H1 (cell line): Measurements from ENCODE around the gene OR1I1. TPM values are rescaled to one million over a fixed set of nuclear protein-coding genes. Genes with fewer than 3 reads are reported as not detected.

Experiments used
- CTCF ChIA-PET: fragments of 300-600 bp; sonication (Branson Sonifier 250); formaldehyde crosslinking; loops from one replicate; lab custom pipeline; 2021; ENCODE audit not compliant: partially characterized antibody; lab: Charles Lee
- POLR2A ChIA-PET: fragments of 300-600 bp; sonication (Branson Sonifier 250); formaldehyde crosslinking; loops from one replicate; lab custom pipeline; 2021; ENCODE audit warnings: inconsistent platforms; ENCODE audit not compliant: partially characterized antibody; lab: Charles Lee
- DNase-seq, 2 experiments: peaks; one replicate each; pipeline versions ENCODE4 v3.0.0 to v3.0.0-alpha.2; 2010 to 2022; ENCODE audit warnings: low spot score in 2 of 2, low read depth in 1 of 2, mixed read lengths in 1 of 2
- FAIRE-seq: peaks from 2 replicates; lab custom pipeline; 2011; peaks lifted over from hg19 to GRCh38; lab: Jason Lieb, UNC
- H2AFZ ChIP-seq: 2 replicates; pipeline ENCODE4 v1.8.1; 2012; ENCODE audit warnings: low read length, inconsistent platforms
- H2AK5ac ChIP-seq: 2 replicates; pipeline ENCODE4 v1.6.1; 2013; ENCODE audit warnings: low read depth, low read length
- H2BK120ac ChIP-seq: replicated peaks from 2 replicates; pipeline ENCODE3; 2013; ENCODE audit warnings: low read depth, low read length, inconsistent platforms
- H2BK12ac ChIP-seq: 2 replicates; pipeline ENCODE4 v1.6.1; 2013; ENCODE audit warnings: low read depth, low read length
- H2BK15ac ChIP-seq: 2 replicates; pipeline ENCODE4 v1.6.1; 2013; ENCODE audit warnings: low read length
- H2BK20ac ChIP-seq: 2 replicates; pipeline ENCODE4 v1.6.1; 2013; ENCODE audit warnings: low read length
- H2BK5ac ChIP-seq: 2 replicates; pipeline ENCODE4 v1.6.1; 2013; ENCODE audit warnings: low read depth, low read length
- H3K14ac ChIP-seq: 2 replicates; pipeline ENCODE4 v1.6.1; 2013; ENCODE audit warnings: inconsistent platforms; ENCODE audit not compliant: insufficient read length
- H3K18ac ChIP-seq: 2 replicates; pipeline ENCODE4 v1.6.1; 2013; ENCODE audit warnings: low read length; ENCODE audit errors: extremely low read depth
- H3K23ac ChIP-seq: 2 replicates; pipeline ENCODE4 v1.6.1; 2013; ENCODE audit warnings: inconsistent platforms; ENCODE audit not compliant: insufficient read length
- H3K23me2 ChIP-seq: 2 replicates; pipeline ENCODE4 v1.6.1; 2013; ENCODE audit warnings: low read depth, low read length
- H3K27ac ChIP-seq: 2 replicates; pipeline ENCODE4 v1.6.1; 2011; ENCODE audit warnings: low read depth, low read length, inconsistent platforms
- H3K27me3 ChIP-seq, 4 experiments: replicated peaks in 1 of 4; 1 replicate in 1 of 4; 2 replicates in 3 of 4; pipeline versions ENCODE4 v1.6.1 to v1.8.1; 2011 to 2013; ENCODE audit warnings: low read length in 3 of 4, mild to moderate bottlenecking in 3 of 4, inconsistent platforms in 2 of 4, mixed read lengths in 2 of 4, moderate library complexity in 1 of 4; ENCODE audit not compliant: control insufficient read depth in 3 of 4, insufficient read depth in 3 of 4; ENCODE audit errors: extremely low read depth in 1 of 4
- H3K36me3 ChIP-seq, 4 experiments: 2 replicates each; pipeline versions ENCODE4 v1.6.1 to v1.8.1; 2011 to 2013; ENCODE audit warnings: mild to moderate bottlenecking in 4 of 4, low read length in 3 of 4, moderate library complexity in 2 of 4, control low read depth in 1 of 4, inconsistent platforms in 1 of 4; ENCODE audit not compliant: insufficient read depth in 4 of 4, control insufficient read depth in 2 of 4
- H3K4ac ChIP-seq: replicated peaks from 2 replicates; pipeline ENCODE3; 2013; ENCODE audit warnings: low read length, low read depth, mixed read lengths, inconsistent platforms; ENCODE audit not compliant: insufficient read length
- H3K4me1 ChIP-seq, 4 experiments: replicated peaks in 1 of 4; 1 replicate in 1 of 4; 2 replicates in 3 of 4; pipeline versions ENCODE4 v1.6.1 to v1.8.1; 2011 to 2013; ENCODE audit warnings: low read length in 3 of 4, inconsistent platforms in 2 of 4, mixed read lengths in 1 of 4; ENCODE audit not compliant: insufficient read depth in 4 of 4, control insufficient read depth in 3 of 4
- H3K4me2 ChIP-seq, 2 experiments: 2 replicates each; pipeline versions ENCODE4 v1.6.1 to v1.8.1; 2011 to 2013; ENCODE audit warnings: low read depth in 2 of 2, low read length in 2 of 2, control low read depth in 1 of 2, inconsistent platforms in 1 of 2, mild to moderate bottlenecking in 1 of 2; ENCODE audit not compliant: insufficient read depth in 1 of 2
- H3K4me3 ChIP-seq, 4 experiments: fragments of 200-600, 300-600 bp in 1 of 4; sonication (generic), shearing (Covaris generic), sonication (Bioruptor Twin) in 1 of 4; 2 replicates each; pipeline versions ENCODE4 v1.5.1 to v1.8.1; 2011 to 2016; ENCODE audit warnings: low read length in 4 of 4, low read depth in 3 of 4, control low read depth in 2 of 4, inconsistent platforms in 2 of 4, mild to moderate bottlenecking in 2 of 4, mixed read lengths in 1 of 4, moderate library complexity in 1 of 4; ENCODE audit not compliant: insufficient read depth in 2 of 4; ENCODE audit errors: extremely low read depth in 1 of 4
- H3K56ac ChIP-seq: replicated peaks from 2 replicates; pipeline ENCODE3; 2013; ENCODE audit warnings: low read depth, mild to moderate bottlenecking, mixed read lengths, low read length, inconsistent platforms; ENCODE audit not compliant: insufficient read length
- H3K79me1 ChIP-seq: 2 replicates; pipeline ENCODE4 v1.6.1; 2013; ENCODE audit warnings: low read depth, low read length, control low read depth
- H3K79me2 ChIP-seq, 2 experiments: 2 replicates each; pipeline versions ENCODE4 v1.6.1 to v1.8.1; 2012 to 2013; ENCODE audit warnings: low read length in 2 of 2, mild to moderate bottlenecking in 2 of 2, inconsistent platforms in 1 of 2; ENCODE audit not compliant: insufficient read depth in 2 of 2, control insufficient read depth in 1 of 2
- H3K9ac ChIP-seq, 4 experiments: replicated peaks in 1 of 4; 1 replicate in 1 of 4; 2 replicates in 3 of 4; pipeline versions ENCODE4 v1.6.1 to v1.8.1; 2011 to 2013; ENCODE audit warnings: low read depth in 3 of 4, low read length in 3 of 4, control low read depth in 2 of 4, mild to moderate bottlenecking in 2 of 4, moderate library complexity in 2 of 4, inconsistent platforms in 1 of 4; ENCODE audit errors: extremely low read depth in 1 of 4
- H3K9me3 ChIP-seq, 2 experiments: 2 replicates each; pipeline versions ENCODE4 v1.6.1 to v1.8.1; 2012 to 2013; ENCODE audit warnings: mild to moderate bottlenecking in 2 of 2, moderate library complexity in 2 of 2, control low read depth in 1 of 2, inconsistent platforms in 1 of 2, low read depth in 1 of 2, low read length in 1 of 2, mixed read lengths in 1 of 2; ENCODE audit not compliant: insufficient read depth in 2 of 2
- H4K20me1 ChIP-seq, 2 experiments: replicated peaks in 1 of 2; 2 replicates each; pipeline versions ENCODE3 to v1.8.1; 2011 to 2013; ENCODE audit warnings: inconsistent platforms in 2 of 2, low read length in 2 of 2, mild to moderate bottlenecking in 1 of 2; ENCODE audit not compliant: insufficient read depth in 2 of 2, control insufficient read depth in 1 of 2
- H4K5ac ChIP-seq: 2 replicates; pipeline ENCODE4 v1.6.1; 2013; ENCODE audit warnings: low read length, low read depth, mixed read lengths, inconsistent platforms; ENCODE audit not compliant: insufficient read length
- H4K8ac ChIP-seq: 2 replicates; pipeline ENCODE4 v1.8.0; 2013; ENCODE audit warnings: mild to moderate bottlenecking, moderate library complexity, low read length, inconsistent platforms; ENCODE audit not compliant: insufficient read depth; ENCODE audit errors: extremely low read depth
- H4K91ac ChIP-seq: replicated peaks from 2 replicates; pipeline ENCODE3; 2013; ENCODE audit warnings: low read length, mixed read lengths, inconsistent platforms; ENCODE audit not compliant: insufficient read length
- SP1 ChIP-seq: IDR thresholded peaks from 2 replicates; pipeline ENCODE4 v1.6.1; 2011; ENCODE audit warnings: low read depth, low read length
- polyA plus RNA-seq, 7 experiments: library from polyadenylated mRNA; depleted of rRNA in 3 of 7; stranded (reverse) in 5 of 7; unstranded in 2 of 7; fragments of >200 nt in 5 of 7; fragments of 200-250 nt in 2 of 7; gene quantifications; 1 replicate in 5 of 7; 2 replicates in 1 of 7; 4 replicates in 1 of 7; pipeline versions ENCODE4 v1.2.1 to v1.2.3, GENCODE V29; 2011 to 2013; ENCODE audit warnings: missing spikeins in 2 of 7, mixed read lengths in 2 of 7
- total RNA-seq: library from RNA; stranded (reverse); fragmentation: NEBNext Ultra II Directional; extraction: Animal tissue kit (Norgen Biotek cat#: 25700); gene quantifications from 2 replicates; pipeline ENCODE4 v1.2.1, GENCODE V29; 2021

Gene OR1I1
- total and polyA plus RNA-seq, 2 of the 8 experiments (the other 6 are each of a cell fraction or from before 2014, with no cell fraction given) = not detected

DNA sequence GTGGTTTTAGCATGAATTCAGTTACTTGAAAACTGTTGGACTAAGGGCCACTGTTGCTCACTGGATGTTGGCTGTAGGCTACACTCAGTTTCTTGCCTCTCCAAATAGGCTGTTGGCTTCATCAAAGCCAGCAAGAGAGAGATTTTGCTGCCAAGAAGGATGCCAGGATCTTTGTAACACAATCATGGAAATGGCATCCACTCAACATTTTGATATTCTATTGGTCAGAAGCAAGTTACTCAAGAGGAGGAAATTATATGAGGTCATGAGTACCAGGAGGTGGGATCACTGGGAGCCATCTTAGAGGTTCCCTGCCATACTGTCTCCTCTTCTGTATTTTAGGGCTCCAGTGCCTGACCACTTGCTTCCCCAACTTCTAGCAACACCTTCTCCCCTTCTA, 55.8 kb downstream of the OR1I1 start:
- no peak for DNase-seq
- H2BK12ac ChIP-seq = no peak overlapping the region
- H3K4me2 ChIP-seq = no peak overlapping the region
- no peak overlapping the region for H3K23ac ChIP-seq
- H3K14ac ChIP-seq = no peak overlapping the region
- H3K4me3 ChIP-seq = no peak overlapping the region
- H4K8ac ChIP-seq = no peak overlapping the region
- FAIRE-seq = no peak
- no peak overlapping the region for H2AFZ ChIP-seq
- H3K23me2 ChIP-seq = no peaks in the 10 kb centered on the region; the same call in 1 of the 2 replicates
- H4K91ac ChIP-seq = no peak overlapping the region
- no peak overlapping the region for H2BK120ac ChIP-seq
- H2AK5ac ChIP-seq = no peak overlapping the region
- no peak for TF ChIP-seq SP1
- no peak overlapping the region for H2BK15ac ChIP-seq
- H3K27me3 ChIP-seq = no peaks in the 10 kb centered on the region; a peak in 2 of 7 replicates
- H3K18ac ChIP-seq = no peak overlapping the region
- no peaks in the 10 kb centered on the region for H4K20me1 ChIP-seq
- H3K56ac ChIP-seq = no peak overlapping the region
- H4K5ac ChIP-seq = no peak overlapping the region
- H3K79me1 ChIP-seq = no peaks in the 10 kb centered on the region
- no peaks in the 10 kb centered on the region for H3K36me3 ChIP-seq
- H3K9ac ChIP-seq = no peak overlapping the region
- H3K4me1 ChIP-seq = no peaks in the 10 kb centered on the region
- ChIA-PET CTCF (interaction anchor here (1.2 to 3.0 kb wide), 2 partner anchors 16 to 38 kb away, joined by 3 to 10 read pairs; no protein-coding TSS in a partner anchor), POLR2A (no interaction called here)
- H3K79me2 ChIP-seq = no peaks in the 10 kb centered on the region
- H3K27ac ChIP-seq = no peak overlapping the region
- peaks cover 0 to 11% of the 10 kb centered on the region in 2 experiments; a peak in 2 of 4 replicates for H3K9me3 ChIP-seq
- no peak overlapping the region for H2BK5ac ChIP-seq
- H2BK20ac ChIP-seq = no peak overlapping the region
- no peak overlapping the region for H3K4ac ChIP-seq
